Ovary (tissue), 3 donors: ENCODE measurements around the gene GFRA1.

Experiments used
- POLR2A ChIP-seq: fragments of 450-650 bp; IDR thresholded peaks from one replicate; pipeline ENCODE4 v1.6.1; 2017; ENCODE audit warnings: antibody characterized with exemption, mild to moderate bottlenecking, moderate library complexity
- TF ChIP-seq, protein P1 (sequence below), 3 donors: fragments of 450-650 bp in 2 of 3; fragments of 200-600 bp in 1 of 3; IDR thresholded peaks; one replicate each; pipeline versions ENCODE4 v1.5.1 to v1.8.0; 2016 to 2022; ENCODE audit warnings: antibody characterized with exemption in 3 of 3, mild to moderate bottlenecking in 1 of 3
- donor health status: DM: no; HTN: no; CAD: no.

DNA sequence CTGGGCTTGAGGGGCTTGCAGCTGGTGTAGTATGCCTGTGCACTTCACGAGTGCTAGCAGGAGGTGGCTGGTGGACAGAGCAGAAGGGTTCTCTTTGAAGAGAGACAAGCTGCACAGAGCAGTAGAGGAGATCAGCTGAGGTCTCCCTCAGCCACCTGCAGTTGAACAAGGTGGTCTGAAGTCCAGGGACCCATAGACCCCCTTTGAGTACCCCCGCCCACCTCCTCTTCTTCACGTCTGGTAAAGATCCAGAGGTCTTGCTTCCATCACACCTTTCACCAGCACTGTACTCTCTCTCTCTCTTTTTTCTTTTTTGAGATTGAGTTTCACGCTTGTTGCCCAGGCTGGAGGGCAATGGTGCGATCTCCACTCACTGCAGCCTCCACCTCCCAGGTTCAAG lies 157.2 kb downstream of the GFRA1 start:
- TF ChIP-seq, protein P1, sequence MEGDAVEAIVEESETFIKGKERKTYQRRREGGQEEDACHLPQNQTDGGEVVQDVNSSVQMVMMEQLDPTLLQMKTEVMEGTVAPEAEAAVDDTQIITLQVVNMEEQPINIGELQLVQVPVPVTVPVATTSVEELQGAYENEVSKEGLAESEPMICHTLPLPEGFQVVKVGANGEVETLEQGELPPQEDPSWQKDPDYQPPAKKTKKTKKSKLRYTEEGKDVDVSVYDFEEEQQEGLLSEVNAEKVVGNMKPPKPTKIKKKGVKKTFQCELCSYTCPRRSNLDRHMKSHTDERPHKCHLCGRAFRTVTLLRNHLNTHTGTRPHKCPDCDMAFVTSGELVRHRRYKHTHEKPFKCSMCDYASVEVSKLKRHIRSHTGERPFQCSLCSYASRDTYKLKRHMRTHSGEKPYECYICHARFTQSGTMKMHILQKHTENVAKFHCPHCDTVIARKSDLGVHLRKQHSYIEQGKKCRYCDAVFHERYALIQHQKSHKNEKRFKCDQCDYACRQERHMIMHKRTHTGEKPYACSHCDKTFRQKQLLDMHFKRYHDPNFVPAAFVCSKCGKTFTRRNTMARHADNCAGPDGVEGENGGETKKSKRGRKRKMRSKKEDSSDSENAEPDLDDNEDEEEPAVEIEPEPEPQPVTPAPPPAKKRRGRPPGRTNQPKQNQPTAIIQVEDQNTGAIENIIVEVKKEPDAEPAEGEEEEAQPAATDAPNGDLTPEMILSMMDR (IDR thresholded peaks at IDR 0.05) = no peak
- no peak for TF ChIP-seq POLR2A
